SK-N-MC (cell line): ENCODE data around the gene MAGI1.

Experiments
- DNase-seq: peaks from one replicate; pipeline ENCODE4 v3.0.0-alpha.2; 2011; ENCODE audit warnings: low read depth, low spot score
- H3K27ac ChIP-seq: fragments of 200-600 bp; sonication (generic); 2 replicates; pipeline ENCODE4 v1.5.1; 2016; ENCODE audit warnings: mixed run types
- H3K36me3 ChIP-seq: fragments of 200-600 bp; sonication (generic); 2 replicates; pipeline ENCODE4 v1.6.1; 2017; ENCODE audit warnings: antibody characterized with exemption, low read length, mixed read lengths; ENCODE audit not compliant: insufficient read depth
- H3K4me3 ChIP-seq: fragments of 200-600 bp; sonication (generic); 2 replicates; pipeline ENCODE4 v1.5.1; 2016
- H3K9ac ChIP-seq: fragments of 200-600 bp; sonication (generic); 2 replicates; pipeline ENCODE4 v1.8.0; 2017; ENCODE audit warnings: mixed run types, mixed read lengths; ENCODE audit not compliant: insufficient read length
- H3K9me3 ChIP-seq: fragments of 200-600 bp; sonication (generic); 2 replicates; pipeline ENCODE4 v1.6.1; 2017; ENCODE audit warnings: low read depth, mild to moderate bottlenecking, antibody characterized with exemption, low read length, moderate library complexity, mixed read lengths
- EZH2 ChIP-seq: fragments of 200-600 bp; sonication (generic); IDR thresholded peaks from one replicate; pipeline ENCODE4 v1.6.1; 2017; ENCODE audit warnings: antibody characterized with exemption
- FOXP2 ChIP-seq: optimal IDR thresholded peaks from 2 replicates; pipeline ENCODE3; 2011; ENCODE audit warnings: mild to moderate bottlenecking, moderate library complexity; ENCODE audit not compliant: insufficient read depth; ENCODE audit errors: extremely low read length, control extremely low read depth
- POLR2AphosphoS5 ChIP-seq: IDR thresholded peaks from 2 replicates; pipeline ENCODE4 v1.6.1; 2012; ENCODE audit warnings: mild to moderate bottlenecking, low read depth, low read length, borderline replicate concordance

MAGI1 gene

GRCh38 chr3:65816208-65816607, 222.5 kb downstream of the MAGI1 start:
- H3K9me3 ChIP-seq: no peaks in the 10 kb centered on the region
- no peak overlapping the region for H3K9ac ChIP-seq
- no peak overlapping the region for H3K27ac ChIP-seq
- no peaks in the 10 kb centered on the region for H3K36me3 ChIP-seq
- TF ChIP-seq EZH2 (no peak), POLR2AphosphoS5 (no peak), FOXP2 (no peak)
- no peak overlapping the region for H3K4me3 ChIP-seq
- DNase-seq: no peak

- no peaks in the 10 kb centered on the region for H3K9me3 ChIP-seq
- no peaks in the 10 kb centered on the region for H3K36me3 ChIP-seq
- no peak for TF ChIP-seq EZH2
- TF ChIP-seq POLR2AphosphoS5: no peak
- no peak for TF ChIP-seq FOXP2
- H3K4me3 ChIP-seq: no peak overlapping the region
- H3K27ac ChIP-seq: no peak overlapping the region
- H3K9ac ChIP-seq: no peak overlapping the region
- no peak for DNase-seq
These were observed 223.7 kb downstream of the MAGI1 start for GRCh38 chr3:65814845-65815578.

- no peak for DNase-seq
- Histone ChIP-seq H3K9me3 (no peaks in the 10 kb centered on the region), H3K4me3 (peak overlapping the region; percentile 57), H3K9ac (no peak overlapping the region), H3K36me3 (no peaks in the 10 kb centered on the region), H3K27ac (peak overlapping the region; percentile 70; the same call in 1 of the 2 replicates)
- TF ChIP-seq EZH2 (no peak), FOXP2 (no peak), POLR2AphosphoS5 (no peak)
These were observed 226.8 kb downstream of the MAGI1 start for GRCh38 chr3:65811892-65812291.

- Histone ChIP-seq H3K4me3 (peak overlapping the region; percentile 57), H3K9me3 (no peaks in the 10 kb centered on the region), H3K27ac (peak overlapping the region; percentile 70; the same call in 1 of the 2 replicates), H3K36me3 (no peaks in the 10 kb centered on the region), H3K9ac (no peak overlapping the region)
- TF ChIP-seq POLR2AphosphoS5 (no peak), EZH2 (no peak), FOXP2 (no peak)
- DNase-seq: no peak
These were observed 227.5 kb downstream of the MAGI1 start for GRCh38 chr3:65811086-65811761.

GRCh38 chr3:65810302-65810701, 228.4 kb downstream of the MAGI1 start:
- H3K9ac ChIP-seq: no peak overlapping the region
- DNase-seq: no peak
- no peak overlapping the region for H3K4me3 ChIP-seq
- H3K9me3 ChIP-seq: no peaks in the 10 kb centered on the region
- H3K27ac ChIP-seq: no peak overlapping the region
- no peaks in the 10 kb centered on the region for H3K36me3 ChIP-seq
- TF ChIP-seq POLR2AphosphoS5 (no peak), FOXP2 (no peak), EZH2 (no peak)

GRCh38 chr3:65809641-65810150, 229.0 kb downstream of the MAGI1 start:
- Histone ChIP-seq H3K27ac (no peak overlapping the region), H3K9me3 (no peaks in the 10 kb centered on the region), H3K9ac (no peak overlapping the region), H3K36me3 (no peaks in the 10 kb centered on the region), H3K4me3 (no peak overlapping the region)
- TF ChIP-seq EZH2 (no peak), POLR2AphosphoS5 (no peak), FOXP2 (no peak)
- DNase-seq: no peak

GRCh38 chr3:65808824-65809223, 229.9 kb downstream of the MAGI1 start:
- TF ChIP-seq EZH2 (no peak), FOXP2 (no peak), POLR2AphosphoS5 (no peak)
- H3K27ac ChIP-seq: no peak overlapping the region
- no peak overlapping the region for H3K9ac ChIP-seq
- no peaks in the 10 kb centered on the region for H3K9me3 ChIP-seq
- DNase-seq: no peak
- H3K36me3 ChIP-seq: no peaks in the 10 kb centered on the region
- no peak overlapping the region for H3K4me3 ChIP-seq

GRCh38 chr3:65808407-65808806, 230.3 kb downstream of the MAGI1 start:
- no peak overlapping the region for H3K27ac ChIP-seq
- H3K9me3 ChIP-seq: no peaks in the 10 kb centered on the region
- no peaks in the 10 kb centered on the region for H3K36me3 ChIP-seq
- TF ChIP-seq FOXP2: no peak
- TF ChIP-seq EZH2: no peak
- TF ChIP-seq POLR2AphosphoS5: no peak
- no peak overlapping the region for H3K4me3 ChIP-seq
- H3K9ac ChIP-seq: no peak overlapping the region
- DNase-seq: no peak

GRCh38 chr3:65807225-65807624, 231.5 kb downstream of the MAGI1 start:
- TF ChIP-seq FOXP2 (no peak), EZH2 (no peak), POLR2AphosphoS5 (no peak)
- no peak overlapping the region for H3K27ac ChIP-seq
- no peak overlapping the region for H3K4me3 ChIP-seq
- DNase-seq: no peak
- no peak overlapping the region for H3K9ac ChIP-seq
- H3K9me3 ChIP-seq: no peaks in the 10 kb centered on the region
- H3K36me3 ChIP-seq: no peaks in the 10 kb centered on the region

- no peak for TF ChIP-seq FOXP2
- TF ChIP-seq POLR2AphosphoS5: no peak
- no peak for TF ChIP-seq EZH2
- Histone ChIP-seq H3K4me3 (no peak overlapping the region), H3K27ac (no peak overlapping the region), H3K36me3 (no peaks in the 10 kb centered on the region), H3K9me3 (no peaks in the 10 kb centered on the region), H3K9ac (no peak overlapping the region)
- no peak for DNase-seq
These were observed 232.1 kb downstream of the MAGI1 start for GRCh38 chr3:65806600-65806999.
